HG03095 (cell line): ENCODE measurements around the gene SIGLEC11.
"Not testable (repeated sequence)": the region's sequence is repeated elsewhere in the genome, so short reads cannot be mapped to it uniquely, and the experiment has no call there.

ENCODE experiments used
- ATAC-seq: cut with Tn5 transposase; IDR thresholded peaks from one replicate; pipeline ENCODE4 v1.9.1; 2021; ENCODE audit warnings: moderate library complexity; ENCODE audit not compliant: unreplicated experiment

The SIGLEC11 gene

DNA sequence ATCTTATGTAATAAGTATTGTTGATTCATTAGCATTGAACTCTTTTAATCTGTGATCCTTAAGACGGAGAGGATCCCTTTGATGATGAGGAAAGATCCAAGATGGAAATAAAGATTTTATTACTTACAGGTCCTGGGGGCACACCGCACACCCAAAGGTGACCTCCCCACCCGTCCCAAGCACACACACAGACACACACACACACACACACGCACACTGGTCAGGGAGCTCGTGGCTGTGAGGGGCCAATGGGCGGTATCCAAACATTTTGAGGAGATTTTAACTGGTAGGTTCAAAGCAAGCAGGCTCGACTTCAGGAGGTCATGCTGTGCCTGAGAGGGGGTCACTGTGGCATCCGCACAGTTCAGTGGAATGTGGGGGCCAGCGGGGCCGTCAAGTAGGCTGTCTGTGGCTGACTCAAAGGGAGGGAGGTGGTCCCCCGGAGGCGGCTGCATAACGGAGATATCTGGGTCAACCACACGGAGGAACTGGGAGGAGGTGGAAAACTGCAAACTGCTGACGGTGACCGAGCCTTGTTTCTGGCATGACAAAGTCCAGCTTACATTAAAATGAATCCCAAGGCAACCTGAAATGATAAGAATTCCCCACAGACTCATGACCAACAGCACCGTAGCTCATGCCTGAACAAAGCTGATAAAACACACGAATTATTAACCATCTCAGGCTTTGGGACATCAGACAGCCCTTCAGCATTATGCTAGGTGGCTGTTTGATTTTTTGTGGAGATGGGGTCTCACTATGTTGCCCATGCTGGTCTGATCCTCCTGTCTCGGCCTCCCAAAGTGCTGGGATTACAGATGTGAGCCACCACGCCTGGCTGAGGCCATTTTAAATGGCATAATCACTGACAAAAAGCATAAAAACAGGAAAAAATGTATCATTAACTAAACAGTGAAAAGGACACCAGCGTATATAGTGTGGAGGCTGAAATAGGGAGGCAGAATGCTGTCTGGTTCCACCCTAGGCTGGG lies 20.9 kb upstream of the SIGLEC11 start:
- ATAC-seq = no peak

- ATAC-seq = no peak
Measured at GRCh38 chr19:49978324-49978723, 17.4 kb upstream of the SIGLEC11 start.

- ATAC-seq = no peak
Measured at GRCh38 chr19:49977881-49978280, 16.9 kb upstream of the SIGLEC11 start.

DNA sequence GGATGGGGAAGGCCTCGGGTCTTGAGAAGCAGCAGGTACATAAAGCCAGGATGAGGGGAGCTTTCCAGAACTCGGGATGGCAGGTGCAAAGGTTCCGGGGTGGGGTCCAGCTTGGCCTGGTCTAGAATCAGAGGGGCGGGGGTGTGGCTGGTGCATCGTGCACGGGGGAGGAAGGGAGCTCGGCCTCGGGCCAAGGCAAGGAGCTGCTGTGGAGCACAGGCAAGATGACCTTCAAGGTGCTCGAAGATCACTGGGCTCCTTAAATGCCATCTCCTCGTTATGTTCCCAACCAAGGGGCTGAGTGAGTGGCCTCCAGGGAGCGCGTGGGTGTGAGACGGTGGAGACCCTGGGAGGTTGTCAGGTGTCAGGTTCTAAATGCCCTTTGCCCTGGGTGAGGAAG lies 16.1 kb upstream of the SIGLEC11 start:
- no peak for ATAC-seq

GRCh38 chr19:49976496-49976895 lies 15.5 kb upstream of the SIGLEC11 start:
- ATAC-seq = no peak

DNA sequence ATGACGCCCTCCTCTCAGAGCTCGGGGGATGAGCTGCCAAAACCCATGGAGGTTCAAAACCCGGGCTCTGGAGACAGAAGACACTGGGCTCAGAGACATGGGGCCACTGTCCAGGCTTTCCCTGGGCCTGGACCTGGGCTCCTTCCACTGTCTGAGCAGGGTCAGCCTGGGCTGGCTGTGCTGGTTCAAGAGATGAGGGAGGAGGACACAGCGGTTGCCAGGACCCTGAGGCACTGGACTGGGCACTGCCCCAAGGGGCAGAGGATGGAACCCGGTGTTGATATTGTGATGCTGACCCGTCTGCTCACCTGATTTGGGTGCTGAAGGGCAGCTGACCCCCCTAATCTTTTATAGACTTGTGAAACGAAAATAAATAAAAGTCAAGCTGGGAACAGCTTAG lies 14.1 kb upstream of the SIGLEC11 start:
- ATAC-seq = no peak

DNA sequence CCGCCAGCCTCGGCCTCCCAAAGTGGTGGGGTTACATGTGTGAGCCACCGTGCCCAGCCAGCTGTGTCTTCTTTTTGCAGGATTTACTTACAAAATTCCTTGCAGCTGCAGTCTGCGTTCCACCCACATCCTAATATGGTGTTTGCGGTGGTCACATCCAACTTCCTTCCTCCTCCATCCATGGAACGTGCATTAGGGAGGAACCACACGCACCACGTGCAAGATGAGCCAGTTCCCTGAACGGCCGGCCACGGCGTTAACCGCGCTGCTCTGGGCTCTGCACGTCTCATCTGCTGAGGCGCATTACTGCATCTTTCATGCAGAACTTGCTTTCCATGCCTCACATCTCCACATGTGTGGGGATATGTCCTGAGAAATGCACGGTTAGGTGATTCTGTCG lies 13.0 kb upstream of the SIGLEC11 start:
- no peak for ATAC-seq

- no peak for ATAC-seq
Measured at GRCh38 chr19:49972841-49973240, 11.9 kb upstream of the SIGLEC11 start.

DNA sequence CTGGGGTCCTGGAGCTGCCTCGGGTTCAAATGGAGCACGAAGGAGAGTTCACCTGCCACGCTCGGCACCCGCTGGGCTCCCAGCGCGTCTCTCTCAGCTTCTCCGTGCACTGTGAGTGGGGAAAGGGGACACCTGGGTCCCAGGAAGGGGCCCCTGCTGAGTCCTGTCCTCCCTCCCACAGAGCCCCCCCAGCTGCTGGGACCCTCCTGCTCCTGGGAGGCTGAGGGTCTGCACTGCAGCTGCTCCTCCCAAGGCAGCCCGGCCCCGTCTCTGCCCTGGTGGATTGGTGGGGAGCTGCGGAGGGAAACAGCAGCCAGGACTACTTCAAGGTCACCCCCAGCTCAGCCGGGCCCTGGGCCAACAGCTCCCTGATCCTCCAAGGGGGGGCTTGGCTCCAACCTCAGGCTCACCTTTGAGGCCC lies 11.0 kb upstream of the SIGLEC11 start:
- no peak for ATAC-seq

DNA sequence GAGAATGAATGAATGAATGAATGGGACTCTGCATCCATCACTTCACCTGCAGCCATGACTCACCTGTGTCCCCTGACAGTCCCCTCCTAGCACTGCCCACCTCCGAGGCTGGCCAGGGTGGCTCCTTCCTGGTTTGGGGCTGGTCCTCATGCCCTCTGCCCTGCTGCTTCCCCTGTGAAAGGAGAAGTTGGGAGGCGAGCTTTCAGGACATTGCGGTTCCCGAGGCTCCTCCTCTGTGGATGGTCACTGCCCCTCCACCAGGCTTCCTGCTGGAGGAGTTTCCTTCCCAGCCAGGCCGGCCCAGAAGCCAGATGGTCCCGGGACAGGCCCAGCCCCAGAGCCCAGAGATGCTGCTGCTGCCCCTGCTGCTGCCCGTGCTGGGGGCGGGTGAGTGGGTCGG lies 8.4 kb upstream of the SIGLEC11 start:
- ATAC-seq = not testable (repeated sequence)

DNA sequence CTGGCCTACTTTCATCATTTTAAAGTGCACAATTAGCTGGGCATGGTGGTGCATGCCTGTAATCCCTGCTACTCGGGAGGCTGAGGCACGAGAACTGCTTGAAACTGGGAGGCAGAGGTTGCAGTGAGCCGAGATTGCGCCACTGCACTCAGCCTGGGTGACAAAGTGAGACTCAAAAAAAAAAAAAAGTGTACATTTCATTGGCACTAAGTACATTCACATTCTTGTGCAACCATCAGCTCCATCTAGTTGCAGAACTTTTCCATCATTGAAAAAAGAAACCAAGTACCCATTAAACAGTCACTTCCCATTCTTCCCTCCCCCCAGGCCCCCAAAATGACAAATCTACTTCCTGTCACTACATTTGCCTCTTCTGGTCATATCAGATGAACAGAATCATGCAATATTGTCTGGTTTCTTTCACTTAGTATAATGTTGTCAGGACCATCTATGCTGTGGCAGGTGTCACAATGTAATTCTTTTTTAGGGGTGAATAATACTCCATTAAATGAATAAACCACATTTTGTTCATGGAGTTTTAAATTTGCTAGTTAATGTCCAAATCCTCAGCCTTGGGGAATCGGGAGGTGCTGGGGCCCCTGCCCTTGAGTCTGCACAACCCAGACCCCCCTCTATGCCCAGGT lies 7.4 kb upstream of the SIGLEC11 start:
- no peak for ATAC-seq

GRCh38 chr19:49959892-49960291 lies 1.1 kb downstream of the SIGLEC11 start:
- not testable (repeated sequence) for ATAC-seq

DNA sequence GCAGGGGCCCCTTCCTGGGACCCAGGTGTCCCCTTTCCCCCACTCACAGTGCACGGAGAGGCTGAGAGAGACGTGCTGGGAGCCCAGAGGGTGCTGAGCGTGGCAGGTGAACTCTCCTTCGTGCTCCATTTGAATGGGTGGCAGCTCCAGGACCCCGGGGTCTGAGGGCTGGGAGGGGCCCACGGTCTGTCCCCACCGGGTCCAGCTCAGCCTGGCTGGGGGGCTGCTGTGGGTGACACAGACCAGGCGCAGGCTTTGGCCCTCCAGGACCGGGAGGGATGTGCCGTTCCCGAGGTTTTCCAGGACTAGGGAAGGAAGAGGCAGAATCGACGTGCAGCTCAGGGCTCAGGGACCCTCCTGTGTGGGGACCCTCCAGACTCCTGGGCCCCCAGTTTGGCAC lies 2.4 kb downstream of the SIGLEC11 start:
- not testable (repeated sequence) for ATAC-seq

DNA sequence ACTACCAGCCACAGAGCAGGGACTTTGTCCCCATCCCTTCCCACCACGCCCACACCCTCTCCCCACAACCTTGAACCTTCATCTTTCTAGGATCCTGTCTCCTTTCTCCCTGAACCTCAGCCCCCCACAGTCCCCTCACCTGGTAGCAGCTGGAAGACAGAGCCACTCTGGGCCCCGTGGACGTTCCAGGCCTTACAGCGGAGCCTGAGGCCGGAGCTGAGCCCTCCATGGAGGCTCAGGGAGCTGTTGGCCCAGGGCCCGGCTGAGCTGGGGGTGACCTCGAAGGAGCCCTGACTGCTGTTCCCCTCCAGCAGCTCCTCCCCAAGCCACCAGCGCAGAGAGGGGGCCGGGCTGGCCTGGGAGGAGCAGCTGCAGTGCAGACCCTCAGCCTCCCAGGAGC lies 2.8 kb downstream of the SIGLEC11 start:
- not testable (repeated sequence) for ATAC-seq

DNA sequence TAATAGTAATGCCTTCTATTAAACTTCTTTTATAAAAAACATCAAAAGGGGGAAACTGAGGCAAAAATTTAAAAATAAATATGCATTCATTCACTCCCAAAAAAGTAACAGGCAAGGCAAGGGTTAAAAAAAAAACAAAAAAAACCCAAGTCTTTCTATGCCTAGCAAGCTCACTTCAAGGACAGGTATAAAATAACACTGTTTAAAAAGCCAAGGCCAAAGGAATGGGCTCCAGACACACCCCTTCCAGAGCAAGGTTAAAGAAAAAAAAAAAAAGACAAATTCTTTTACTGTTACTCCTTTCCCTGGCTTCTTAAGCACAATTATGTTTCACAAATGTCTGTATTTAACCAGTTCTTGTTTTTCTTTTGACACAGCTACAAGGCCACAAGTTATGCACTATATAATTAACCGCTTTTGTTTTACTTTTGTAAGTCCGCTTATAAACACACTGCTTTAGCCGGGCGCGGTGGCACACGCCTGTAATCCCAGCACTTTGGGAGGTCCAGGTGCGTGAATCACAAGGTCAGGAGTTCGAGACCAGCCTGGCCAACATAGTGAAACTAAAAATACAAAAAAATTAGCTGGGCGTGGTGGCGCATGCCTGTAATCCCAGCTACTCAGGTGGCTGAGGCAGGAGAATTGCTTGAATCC lies 3.6 kb downstream of the SIGLEC11 start:
- no peak for ATAC-seq

GRCh38 chr19:49956115-49956495 lies 4.9 kb downstream of the SIGLEC11 start:
- no peak for ATAC-seq

DNA sequence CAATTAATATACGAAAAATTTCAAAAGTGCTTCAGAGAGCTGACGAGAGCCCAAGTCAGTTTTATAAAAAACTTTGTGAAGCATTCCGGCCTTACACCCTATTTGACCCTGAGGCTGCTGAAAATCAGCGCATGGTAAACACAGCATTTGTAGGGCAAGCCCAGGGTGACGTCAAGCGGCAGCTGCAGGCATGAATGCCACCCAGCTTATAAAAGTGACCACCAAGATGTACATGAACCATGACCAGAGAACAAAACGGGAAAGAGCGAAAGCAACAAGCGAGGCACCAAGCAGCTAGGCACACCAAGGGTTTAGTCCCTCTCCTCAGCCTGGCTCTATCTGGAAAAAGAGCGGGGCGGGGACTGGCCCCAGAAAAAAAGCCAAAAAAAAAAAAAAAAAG lies 6.0 kb downstream of the SIGLEC11 start:
- ATAC-seq = no peak

- no peak for ATAC-seq
Measured at GRCh38 chr19:49954092-49954829, 6.7 kb downstream of the SIGLEC11 start.

DNA sequence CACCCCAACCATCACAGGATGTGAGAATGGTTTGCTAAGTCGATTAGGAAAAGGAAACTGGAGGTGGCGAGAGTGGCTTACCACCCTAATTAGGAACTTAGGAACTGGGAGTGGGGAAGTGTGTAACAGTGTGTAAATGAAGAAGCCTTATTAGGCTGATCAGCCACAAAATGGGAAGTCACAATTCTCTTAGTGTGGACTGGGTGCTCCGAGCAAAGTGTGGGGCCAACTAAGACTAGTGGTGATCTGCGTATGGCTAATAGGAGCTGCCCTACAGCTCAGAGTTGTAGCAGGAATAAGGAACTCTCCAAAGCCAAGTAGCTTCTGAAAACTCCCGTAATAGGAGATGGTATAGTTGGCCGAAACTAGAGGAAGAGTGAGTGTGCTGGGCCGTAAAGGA lies 7.6 kb downstream of the SIGLEC11 start:
- no peak for ATAC-seq

DNA sequence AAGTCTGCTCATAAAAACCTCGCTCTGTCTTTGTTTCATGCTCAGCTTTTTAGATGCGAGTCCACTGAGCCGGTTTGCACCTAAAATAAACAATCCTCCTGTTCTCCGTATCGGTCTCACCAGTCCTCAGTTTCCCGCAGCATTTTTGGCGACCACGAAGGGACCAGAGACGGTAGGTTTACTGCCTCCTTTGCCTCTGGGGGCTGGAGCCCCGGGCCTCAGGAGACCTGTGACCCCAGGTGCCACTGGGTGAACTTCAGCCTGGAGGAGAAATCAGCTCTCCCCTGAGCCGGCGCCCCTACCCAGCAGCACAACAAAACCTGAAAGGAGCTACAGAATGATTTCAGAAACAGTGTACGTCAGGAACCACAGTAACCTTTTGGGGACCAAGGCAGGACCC lies 8.1 kb downstream of the SIGLEC11 start:
- ATAC-seq = no peak

GRCh38 chr19:49952479-49952836 lies 8.5 kb downstream of the SIGLEC11 start:
- no peak for ATAC-seq
